Testis (tissue), 3 donors: ENCODE results near the gene PLEKHM2. TPM values are rescaled to one million over a fixed set of nuclear protein-coding genes. Genes with fewer than 3 reads are reported as not detected.

Source experiments
- DNase-seq: peaks from one replicate; pipeline ENCODE4 v3.0.0-alpha.2; 2019
- H3K27ac ChIP-seq, 2 donors: fragments of 200-600 bp; sonication (generic); one replicate each; pipeline ENCODE4 v1.5.1; 2019
- H3K27me3 ChIP-seq: fragments of 200-600 bp; sonication (generic); one replicate; pipeline ENCODE4 v1.5.1; 2019
- H3K36me3 ChIP-seq: fragments of 200-600 bp; sonication (generic); one replicate; pipeline ENCODE4 v1.5.1; 2017; ENCODE audit warnings: low read depth; ENCODE audit errors: missing control alignments
- H3K4me1 ChIP-seq: fragments of 200-600 bp; sonication (generic); one replicate; pipeline ENCODE4 v1.5.1; 2019
- H3K4me3 ChIP-seq, 2 donors: fragments of 200-600 bp; sonication (generic); one replicate each; pipeline ENCODE4 v1.5.1; 2017 to 2019
- H3K9me3 ChIP-seq: fragments of 200-600 bp; sonication (generic); one replicate; pipeline ENCODE4 v1.5.1; 2017
- POLR2A ChIP-seq: fragments of 450-650 bp; IDR thresholded peaks from one replicate; pipeline ENCODE4 v1.6.1; 2017; ENCODE audit warnings: antibody characterized with exemption, mild to moderate bottlenecking, moderate library complexity
- WGBS, 2 donors: methylation state at CpG; one replicate each; pipeline ENCODE4 v1.1.5; 2018; 5-methylcytosine and 5-hydroxymethylcytosine counted together
- intact Hi-C: fragments of 100-400 bp; cut with DNase I; formaldehyde crosslinking; loops from one replicate; pipeline ENCODE4 v1.15.1; 2023; ENCODE audit warnings: low total_unique reads
- polyA plus RNA-seq: library from polyadenylated mRNA; stranded (reverse); fragments of 350-450 nt; fragmentation: Illumina TruSeq; extraction: RNeasy Lipid Tissue Mini Kit (QIAGEN cat#74804); gene quantifications from one replicate; pipeline ENCODE4 v1.2.3, GENCODE V29; 2014; ENCODE audit warnings: low read depth, low replicate concordance; ENCODE audit not compliant: insufficient read depth
- total RNA-seq, 2 donors: library from RNA; depleted of rRNA; stranded (reverse); fragments of >200 nt; gene quantifications; one replicate each; pipeline ENCODE4 v1.2.3, GENCODE V29; 2016
- TF ChIP-seq, protein P1 (sequence below), 3 experiments: fragments of 450-650 bp in 2 of 3; fragments of 200-600 bp in 1 of 3; sonication (generic) in 1 of 3; IDR thresholded peaks; one replicate each; pipeline ENCODE4 v1.5.1; 2016 to 2019; ENCODE audit warnings: antibody characterized with exemption in 3 of 3, mild to moderate bottlenecking in 2 of 3, moderate library complexity in 1 of 3

The PLEKHM2 gene
- total and polyA plus RNA-seq, 3 donors from 2014 or later, result 61.9 to 98.4 (median 70.2) TPM

DNA sequence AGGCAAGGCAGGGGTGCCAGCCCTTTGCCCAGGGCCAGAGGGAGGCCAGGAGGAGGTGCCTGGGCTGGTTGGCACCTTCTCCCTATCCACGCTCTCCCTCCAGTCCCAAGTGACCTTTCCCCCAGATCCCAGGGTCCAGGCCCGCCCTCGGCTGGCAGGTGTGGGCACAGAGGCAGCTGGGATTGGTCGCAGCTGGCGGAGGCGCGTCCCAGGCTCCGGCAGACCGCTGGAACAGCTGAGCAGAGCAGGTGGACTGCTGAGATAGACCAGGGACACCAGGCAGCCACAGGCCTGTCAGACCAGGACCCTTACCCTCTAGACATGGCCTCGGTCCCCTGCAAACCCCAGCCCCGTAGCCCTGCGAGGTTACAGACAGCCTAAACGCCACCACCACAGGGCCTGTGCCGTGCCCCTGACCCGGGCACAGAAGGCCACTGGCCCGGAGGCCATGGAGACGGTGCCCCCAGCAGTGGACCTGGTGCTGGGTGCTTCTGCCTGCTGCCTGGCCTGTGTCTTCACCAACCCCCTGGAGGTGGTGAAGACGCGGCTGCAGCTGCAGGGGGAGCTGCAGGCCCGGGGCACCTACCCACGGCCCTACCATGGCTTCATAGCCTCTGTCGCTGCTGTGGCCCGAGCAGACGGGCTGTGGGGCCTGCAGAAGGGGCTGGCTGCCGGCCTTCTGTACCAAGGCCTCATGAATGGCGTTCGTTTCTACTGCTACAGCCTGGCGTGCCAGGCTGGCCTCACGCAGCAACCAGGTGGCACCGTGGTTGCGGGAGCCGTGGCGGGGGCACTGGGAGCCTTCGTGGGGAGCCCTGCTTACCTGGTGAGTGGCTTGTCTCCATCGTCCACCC lies 52.1 kb downstream of the PLEKHM2 start, which contains the start of gene SLC25A34:
TSS of gene SLC25A34 (plus strand) at position 221 of the 854 bp plus-strand sequence. CDS start at position 449, 228 bp downstream.
- no peaks in the 10 kb centered on the region for H3K4me1 ChIP-seq
- intact Hi-C loops, result no loop called here
- H3K27ac ChIP-seq, result peak within 1 kb of the TSS in 1 of 2 donors; percentile 2
- TF ChIP-seq, protein P1, sequence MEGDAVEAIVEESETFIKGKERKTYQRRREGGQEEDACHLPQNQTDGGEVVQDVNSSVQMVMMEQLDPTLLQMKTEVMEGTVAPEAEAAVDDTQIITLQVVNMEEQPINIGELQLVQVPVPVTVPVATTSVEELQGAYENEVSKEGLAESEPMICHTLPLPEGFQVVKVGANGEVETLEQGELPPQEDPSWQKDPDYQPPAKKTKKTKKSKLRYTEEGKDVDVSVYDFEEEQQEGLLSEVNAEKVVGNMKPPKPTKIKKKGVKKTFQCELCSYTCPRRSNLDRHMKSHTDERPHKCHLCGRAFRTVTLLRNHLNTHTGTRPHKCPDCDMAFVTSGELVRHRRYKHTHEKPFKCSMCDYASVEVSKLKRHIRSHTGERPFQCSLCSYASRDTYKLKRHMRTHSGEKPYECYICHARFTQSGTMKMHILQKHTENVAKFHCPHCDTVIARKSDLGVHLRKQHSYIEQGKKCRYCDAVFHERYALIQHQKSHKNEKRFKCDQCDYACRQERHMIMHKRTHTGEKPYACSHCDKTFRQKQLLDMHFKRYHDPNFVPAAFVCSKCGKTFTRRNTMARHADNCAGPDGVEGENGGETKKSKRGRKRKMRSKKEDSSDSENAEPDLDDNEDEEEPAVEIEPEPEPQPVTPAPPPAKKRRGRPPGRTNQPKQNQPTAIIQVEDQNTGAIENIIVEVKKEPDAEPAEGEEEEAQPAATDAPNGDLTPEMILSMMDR (IDR thresholded peaks at IDR 0.05), result no peak
- no peak for TF ChIP-seq POLR2A
- no peak within 1 kb of the TSS for H3K4me3 ChIP-seq
- DNase-seq, result no peak
- no peaks in the 10 kb centered on the region for H3K9me3 ChIP-seq
- 83 to 90% methylated on average over 4 to 35 of the region's 35 CpGs for whole genome bisulfite sequencing, 2 donors
- no peaks in the 10 kb centered on the region for H3K27me3 ChIP-seq
- no peaks in the 10 kb centered on the region for H3K36me3 ChIP-seq

DNA sequence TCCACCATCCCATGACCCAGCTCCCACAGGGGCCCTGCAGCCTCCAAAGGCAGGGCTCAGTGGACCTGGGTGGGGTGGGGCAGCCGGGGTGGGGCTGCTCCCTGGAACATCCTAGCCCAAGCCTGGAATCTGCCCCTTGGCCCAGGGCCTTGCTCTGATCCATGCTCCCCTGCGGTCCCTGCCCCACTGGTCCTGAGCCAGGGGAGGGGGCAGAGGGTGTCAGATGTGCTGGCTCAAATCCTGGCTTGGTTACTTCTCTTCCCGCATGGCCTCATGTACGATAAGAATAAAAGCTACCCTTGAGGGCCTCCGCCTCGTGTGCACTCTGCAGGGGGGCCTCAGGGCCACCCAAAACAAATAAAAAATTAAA lies 52.8 kb downstream of the PLEKHM2 start:
- Histone ChIP-seq H3K36me3 (no peaks in the 10 kb centered on the region), H3K27ac (peak overlapping the region in 1 of 2 donors; percentile 2), H3K4me1 (peaks cover 3% of the 10 kb centered on the region), H3K27me3 (no peaks in the 10 kb centered on the region), H3K4me3 (no peak overlapping the region), H3K9me3 (no peaks in the 10 kb centered on the region)
- WGBS, 2 donors, result 40 to 65% methylated on average over 4 to 6 of the region's 6 CpGs
- TF ChIP-seq, protein P1 (IDR thresholded peaks at IDR 0.05), result no peak
- TF ChIP-seq POLR2A, result no peak
- DNase-seq, result no peak
- intact Hi-C loops, result no loop called here

DNA sequence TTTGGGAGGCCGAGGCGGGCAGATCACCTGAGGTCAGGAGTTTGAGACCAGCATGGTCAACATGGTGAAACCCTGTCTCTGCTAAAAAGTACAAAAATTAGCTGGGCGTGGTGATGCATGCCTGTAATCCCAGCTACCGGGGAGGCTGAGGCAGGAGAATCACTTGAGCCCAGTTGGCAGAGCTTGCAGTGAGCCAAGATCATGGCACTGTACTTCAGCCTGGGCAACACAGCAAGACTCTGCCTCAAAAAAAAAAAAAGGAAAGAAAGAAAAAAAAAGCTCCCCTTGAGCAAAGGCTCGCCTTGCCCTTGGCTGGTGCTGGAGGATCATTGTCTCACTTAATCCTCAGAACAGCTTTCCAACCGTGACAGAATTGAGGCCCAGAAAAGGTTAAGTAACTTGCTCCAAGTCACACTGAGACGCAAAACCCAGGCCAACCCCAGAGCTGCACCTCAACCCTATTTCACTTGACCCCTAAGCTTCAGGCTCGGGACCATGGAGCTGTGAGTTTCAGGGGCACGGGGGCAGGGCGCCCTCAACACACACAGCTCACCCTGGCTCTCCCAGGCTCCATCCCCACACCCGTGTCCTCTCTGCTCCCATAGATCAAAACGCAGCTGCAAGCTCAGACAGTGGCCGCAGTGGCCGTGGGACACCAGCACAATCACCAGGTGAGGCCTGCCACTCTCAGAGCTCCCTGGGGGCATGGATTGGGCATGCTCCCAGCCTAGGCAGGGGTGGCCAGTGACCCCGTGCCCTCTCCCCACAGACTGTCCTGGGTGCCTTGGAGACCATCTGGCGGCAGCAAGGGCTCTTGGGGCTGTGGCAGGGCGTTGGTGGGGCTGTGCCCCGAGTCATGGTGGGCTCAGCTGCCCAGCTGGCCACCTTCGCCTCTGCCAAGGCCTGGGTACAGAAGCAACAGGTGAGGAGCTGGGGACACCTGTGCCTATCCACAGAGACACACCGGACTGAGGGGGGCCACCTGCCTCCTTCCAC lies 53.5 kb downstream of the PLEKHM2 start:
- 81 to 88% methylated on average over 17 to 20 of the region's 20 CpGs for WGBS, 2 donors
- H3K9me3 ChIP-seq, result no peaks in the 10 kb centered on the region
- DNase-seq, result no peak
- no peak overlapping the region for H3K4me3 ChIP-seq
- intact Hi-C loops, result no loop called here
- no peak overlapping the region for H3K27ac ChIP-seq
- TF ChIP-seq, protein P1 (IDR thresholded peaks at IDR 0.05), result no peak
- no peak for TF ChIP-seq POLR2A
- no peaks in the 10 kb centered on the region for H3K36me3 ChIP-seq
- no peaks in the 10 kb centered on the region for H3K27me3 ChIP-seq
- peaks cover 3% of the 10 kb centered on the region for H3K4me1 ChIP-seq

DNA sequence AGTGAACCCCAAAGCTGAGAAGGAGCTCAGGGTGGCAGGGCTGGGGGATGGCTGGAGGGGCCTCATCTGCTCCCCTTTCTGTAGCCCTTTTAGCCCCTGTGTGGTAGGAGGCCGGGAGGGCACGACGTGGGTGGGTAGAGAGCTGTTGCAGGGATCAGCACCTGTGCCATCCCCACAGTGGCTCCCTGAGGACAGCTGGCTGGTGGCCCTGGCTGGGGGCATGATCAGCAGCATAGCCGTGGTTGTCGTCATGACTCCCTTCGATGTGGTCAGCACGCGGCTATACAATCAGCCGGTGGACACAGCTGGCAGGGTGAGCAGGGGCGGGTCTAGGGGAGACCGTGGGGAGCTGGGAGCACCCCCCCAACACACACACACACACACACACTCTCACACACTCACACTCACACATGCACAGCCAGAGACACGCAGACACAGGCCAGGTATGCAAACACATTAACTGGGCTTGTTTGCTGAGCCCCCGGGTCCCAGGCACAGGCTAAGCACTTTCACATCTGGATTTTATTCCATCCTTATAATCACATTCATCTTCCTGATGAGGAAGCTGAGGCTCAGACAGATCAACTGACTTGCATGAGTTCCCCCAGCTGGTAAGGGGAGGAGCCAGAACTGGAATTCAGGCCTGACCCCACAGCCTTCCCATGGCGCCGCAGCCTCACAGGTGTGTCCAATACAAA lies 54.4 kb downstream of the PLEKHM2 start:
- DNase-seq, result no peak
- H3K36me3 ChIP-seq, result no peaks in the 10 kb centered on the region
- TF ChIP-seq, protein P1 (IDR thresholded peaks at IDR 0.05), result no peak
- TF ChIP-seq POLR2A, result no peak
- H3K27me3 ChIP-seq, result no peaks in the 10 kb centered on the region
- no peak overlapping the region for H3K4me3 ChIP-seq
- WGBS, 2 donors, result 89 to 91% methylated on average over 3 to 15 of the region's 15 CpGs
- intact Hi-C loops, result no loop called here
- no peaks in the 10 kb centered on the region for H3K9me3 ChIP-seq
- no peak overlapping the region for H3K27ac ChIP-seq
- peaks cover 3% of the 10 kb centered on the region for H3K4me1 ChIP-seq
